CD4-positive, alpha-beta T cell (primary cell): ENCODE data around the gene ARFGEF2. TPM values are rescaled to one million over a fixed set of nuclear protein-coding genes. Genes with fewer than 3 reads are reported as not detected.
"Not testable (repeated sequence)": the region's sequence is repeated elsewhere in the genome, so short reads cannot be mapped to it uniquely, and the experiment has no call there.

Experiments used
- ATAC-seq: fragments of 200-7000 bp; cut with Tn5 transposase; one replicate; pipeline ENCODE4 v1.10.0; 2022; ENCODE audit warnings: mild to moderate bottlenecking; ENCODE audit not compliant: poor library complexity
- CTCF ChIA-PET: fragments of 350-600 bp; sonication (Branson Sonifier 250); formaldehyde crosslinking; loops from one replicate; lab custom pipeline; 2021; ENCODE audit warnings: antibody characterized with exemption, inconsistent platforms; lab: Charles Lee
- POLR2A ChIA-PET: fragments of 350-600 bp; sonication (Branson Sonifier 250); formaldehyde crosslinking; loops from one replicate; lab custom pipeline; 2021; ENCODE audit warnings: antibody characterized with exemption, inconsistent platforms; lab: Charles Lee
- DNase-seq, 14 experiments: peaks; one replicate each; pipeline ENCODE4 v3.0.0-alpha.2; 2013 to 2020; ENCODE audit warnings: mixed read lengths in 2 of 14
- H3K27ac ChIP-seq, 2 donors: one replicate each; pipeline versions ENCODE4 v1.5.1 to v1.7.0; 2013; ENCODE audit warnings: low read length in 2 of 2, low read depth in 1 of 2, mild to moderate bottlenecking in 1 of 2
- H3K27me3 ChIP-seq, 2 experiments: 1 replicate in 1 of 2; 2 replicates in 1 of 2; pipeline versions ENCODE4 v1.6.1 to v1.7.0; 2013; ENCODE audit warnings: low read length in 2 of 2, control low read depth in 1 of 2, mild to moderate bottlenecking in 1 of 2, moderate library complexity in 1 of 2; ENCODE audit not compliant: insufficient read depth in 2 of 2, control insufficient read depth in 1 of 2
- H3K36me3 ChIP-seq: one replicate; pipeline ENCODE4 v1.6.1; 2013; ENCODE audit warnings: low read length, control low read depth; ENCODE audit not compliant: insufficient read depth
- H3K4me1 ChIP-seq: one replicate; pipeline ENCODE4 v1.6.1; 2013; ENCODE audit warnings: low read length, control low read depth; ENCODE audit not compliant: insufficient read depth
- H3K4me3 ChIP-seq: one replicate; pipeline ENCODE4 v1.5.1; 2013; ENCODE audit warnings: mild to moderate bottlenecking, low read length, moderate library complexity
- H3K9me3 ChIP-seq, 2 experiments: 1 replicate in 1 of 2; 2 replicates in 1 of 2; pipeline versions ENCODE4 v1.6.1 to v1.7.0; 2013; ENCODE audit warnings: low read length in 2 of 2, mild to moderate bottlenecking in 2 of 2, control low read depth in 1 of 2, moderate library complexity in 1 of 2; ENCODE audit not compliant: control insufficient read depth in 1 of 2, insufficient read depth in 1 of 2
- H3K27ac Mint-ChIP-seq: one replicate; pipeline ENCODE4 v1.8.0; 2020; ENCODE audit warnings: mixed read lengths
- H3K27me3 Mint-ChIP-seq: one replicate; pipeline ENCODE4 v1.8.0; 2021; ENCODE audit warnings: mixed read lengths
- H3K36me3 Mint-ChIP-seq: one replicate; pipeline ENCODE4 v1.8.0; 2021; ENCODE audit warnings: low read depth, mixed read lengths
- H3K4me1 Mint-ChIP-seq: one replicate; pipeline ENCODE4 v1.8.0; 2021; ENCODE audit warnings: low read depth, mixed read lengths
- H3K4me3 Mint-ChIP-seq: one replicate; pipeline ENCODE4 v1.8.0; 2020; ENCODE audit warnings: mild to moderate bottlenecking, mixed read lengths
- H3K9me3 Mint-ChIP-seq: one replicate; pipeline ENCODE4 v1.8.0; 2020; ENCODE audit warnings: mixed read lengths
- CTCF ChIP-seq: fragments of 200-600 bp; IDR thresholded peaks from one replicate; pipeline ENCODE4 v1.8.0; 2022; ENCODE audit warnings: antibody characterized with exemption, mild to moderate bottlenecking
- intact Hi-C, 2 experiments: fragments of 100-400 bp; cut with DNase I in 1 of 2; cut with micrococcal nuclease in 1 of 2; formaldehyde crosslinking; loops; one replicate each; pipeline versions ENCODE4 v1.15.1 to v1.9.0; 2023 to 2025; cut with DNase I, micrococcal nuclease
- total RNA-seq, 174 experiments: library from RNA in 2 of 174; stranded (reverse) in 2 of 174; gene quantifications; one replicate each; pipeline ENCODE4 v1.2.3 and lab custom pipeline; 2021 to 2026

Gene ARFGEF2
- total RNA-seq, 2 experiments from 2014 or later = 23.0 to 23.4 TPM

GRCh38 chr20:49063279-49063678, 141.8 kb downstream of the ARFGEF2 start:
- ATAC-seq (no peak), DNase-seq (no peak)
- POLR2A ChIA-PET = interaction anchor here (1.4 kb wide), 1 partner anchor 17 kb away, joined by 3 read pairs; no protein-coding TSS in a partner anchor
- no peaks in the 10 kb centered on the region for H3K27me3 Mint-ChIP-seq
- no peaks in the 10 kb centered on the region for H3K4me1 ChIP-seq
- H3K4me1 Mint-ChIP-seq = no peaks in the 10 kb centered on the region
- no peak overlapping the region for H3K27ac ChIP-seq
- H3K27me3 ChIP-seq = no peaks in the 10 kb centered on the region
- intact Hi-C loops = no loop called here
- H3K9me3 ChIP-seq = no peaks in the 10 kb centered on the region
- CTCF ChIA-PET = interaction anchor here (1.0 kb wide), 1 partner anchor 14 kb away, joined by 3 read pairs; no protein-coding TSS in a partner anchor
- no peak overlapping the region for H3K27ac Mint-ChIP-seq
- no peaks in the 10 kb centered on the region for H3K9me3 Mint-ChIP-seq
- H3K4me3 ChIP-seq = no peak overlapping the region
- no peak for TF ChIP-seq CTCF
- H3K36me3 ChIP-seq = peaks cover 75% of the 10 kb centered on the region
- H3K36me3 Mint-ChIP-seq = peaks cover 76% of the 10 kb centered on the region
- no peak overlapping the region for H3K4me3 Mint-ChIP-seq

- ChIA-PET POLR2A (no interaction called here), CTCF (no interaction called here)
- Mint-ChIP-seq H3K9me3 (no peaks in the 10 kb centered on the region), H3K4me1 (no peaks in the 10 kb centered on the region), H3K4me3 (no peak overlapping the region), H3K36me3 (peaks cover 90% of the 10 kb centered on the region), H3K27me3 (no peaks in the 10 kb centered on the region), H3K27ac (no peak overlapping the region)
- H3K36me3 ChIP-seq = peaks cover 83% of the 10 kb centered on the region
- DNase-seq (no peak), ATAC-seq (no peak)
- H3K9me3 ChIP-seq = no peaks in the 10 kb centered on the region
- H3K27me3 ChIP-seq = no peaks in the 10 kb centered on the region
- intact Hi-C loops = loop anchor here in 1 of 2 experiments (5.0 kb wide), 1 partner anchor 52 kb away; no protein-coding TSS in a partner anchor
- H3K27ac ChIP-seq = no peak overlapping the region
- no peaks in the 10 kb centered on the region for H3K4me1 ChIP-seq
- H3K4me3 ChIP-seq = no peak overlapping the region
- no peak for TF ChIP-seq CTCF
Observed at GRCh38 chr20:49074521-49074920, 153.0 kb downstream of the ARFGEF2 start.

GRCh38 chr20:49078310-49078709, 156.8 kb downstream of the ARFGEF2 start:
- Histone ChIP-seq H3K27me3 (no peaks in the 10 kb centered on the region), H3K4me3 (no peak overlapping the region), H3K4me1 (no peaks in the 10 kb centered on the region), H3K27ac (no peak overlapping the region), H3K36me3 (peaks cover 80% of the 10 kb centered on the region), H3K9me3 (no peaks in the 10 kb centered on the region)
- no peak for ATAC-seq
- peaks cover 5% of the 10 kb centered on the region for H3K4me1 Mint-ChIP-seq
- H3K36me3 Mint-ChIP-seq = peaks cover 85% of the 10 kb centered on the region
- H3K9me3 Mint-ChIP-seq = no peaks in the 10 kb centered on the region
- intact Hi-C loops = no loop called here
- CTCF ChIA-PET = interaction anchor here (0.7 kb wide), 1 partner anchor 61 kb away, joined by 3 read pairs; no protein-coding TSS in a partner anchor
- no peak overlapping the region for H3K27ac Mint-ChIP-seq
- H3K4me3 Mint-ChIP-seq = no peak overlapping the region
- no peak for TF ChIP-seq CTCF
- DNase-seq = no peak
- H3K27me3 Mint-ChIP-seq = no peaks in the 10 kb centered on the region
- POLR2A ChIA-PET = interaction anchor here (1.2 kb wide), 1 partner anchor 32 kb away, joined by 4 read pairs; the partner anchor contains the start of gene CSE1L

- CTCF ChIA-PET, H3K27me3 ChIP-seq, H3K9me3 Mint-ChIP-seq, ATAC-seq, intact Hi-C loops, H3K9me3 ChIP-seq, H3K27me3 Mint-ChIP-seq, H3K4me3 ChIP-seq, DNase-seq, H3K4me3 Mint-ChIP-seq, POLR2A ChIA-PET, H3K27ac ChIP-seq, H3K4me1 Mint-ChIP-seq, H3K27ac Mint-ChIP-seq, H3K4me1 ChIP-seq: not testable (repeated sequence)
- peaks cover 82% of the 10 kb centered on the region for H3K36me3 Mint-ChIP-seq
- H3K36me3 ChIP-seq = peaks cover 84% of the 10 kb centered on the region
Observed at GRCh38 chr20:49082295-49082694, 160.8 kb downstream of the ARFGEF2 start.
